ENCODE results near the gene ATG16L2. TPM values are rescaled to one million over a fixed set of nuclear protein-coding genes. Genes with fewer than 3 reads are reported as not detected.

Gene ATG16L2
- total and polyA plus RNA-seq, 9 of the 15 experiments (the other 6 are each of a cell fraction or from before 2014, with no cell fraction given), result 0.18 to 11.2 (median 6.2) TPM

DNA sequence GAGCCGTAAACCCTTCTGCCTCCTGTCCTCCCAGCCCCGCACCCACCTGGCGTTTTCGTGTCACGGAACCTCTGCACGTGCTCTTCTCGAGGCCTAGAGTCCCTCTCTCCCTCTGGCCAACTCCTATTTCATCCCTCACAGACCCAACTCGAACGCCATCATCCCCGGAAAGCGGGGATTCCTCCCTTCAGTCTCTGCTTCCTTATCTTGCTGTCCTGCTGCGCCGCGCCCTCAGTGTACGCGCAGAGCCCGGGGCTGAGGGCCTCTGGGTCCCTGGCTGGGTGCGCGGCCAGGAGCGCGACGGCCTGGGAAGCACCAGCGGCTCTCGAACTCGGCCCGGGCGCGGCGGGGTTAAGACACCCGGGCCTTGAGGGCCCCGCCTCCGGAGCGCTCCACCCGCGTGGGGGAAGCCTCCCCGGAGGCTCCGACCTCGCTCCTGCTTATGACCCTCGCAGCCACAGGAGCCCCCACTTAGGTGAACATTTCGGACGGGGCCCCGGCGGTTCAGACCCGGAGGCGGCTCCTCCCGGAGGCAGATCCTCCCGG is 398 bp upstream of the ATG16L2 start (continued):
- TF ChIP-seq, protein P1, sequence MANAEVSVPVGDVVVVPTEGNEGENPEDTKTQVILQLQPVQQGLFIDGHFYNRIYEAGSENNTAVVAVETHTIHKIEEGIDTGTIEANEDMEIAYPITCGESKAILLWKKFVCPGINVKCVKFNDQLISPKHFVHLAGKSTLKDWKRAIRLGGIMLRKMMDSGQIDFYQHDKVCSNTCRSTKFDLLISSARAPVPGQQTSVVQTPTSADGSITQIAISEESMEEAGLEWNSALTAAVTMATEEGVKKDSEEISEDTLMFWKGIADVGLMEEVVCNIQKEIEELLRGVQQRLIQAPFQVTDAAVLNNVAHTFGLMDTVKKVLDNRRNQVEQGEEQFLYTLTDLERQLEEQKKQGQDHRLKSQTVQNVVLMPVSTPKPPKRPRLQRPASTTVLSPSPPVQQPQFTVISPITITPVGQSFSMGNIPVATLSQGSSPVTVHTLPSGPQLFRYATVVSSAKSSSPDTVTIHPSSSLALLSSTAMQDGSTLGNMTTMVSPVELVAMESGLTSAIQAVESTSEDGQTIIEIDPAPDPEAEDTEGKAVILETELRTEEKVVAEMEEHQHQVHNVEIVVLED (CRISPR knock-in tag; IDR thresholded peaks at IDR 0.05), result no peak
- TF ChIP-seq NUFIP1 (IDR thresholded peaks at IDR 0.05; ENCODE audit: partially characterized antibody) (no peak), KLF1 (tag; IDR thresholded peaks at IDR 0.05) (no peak), SETDB1 (IDR thresholded peaks at IDR 0.05; ENCODE audit: low read length) (no peak), TCF7L2 (IDR thresholded peaks at IDR 0.05; ENCODE audit: low read depth, low read length) (peak; percentile 90), FOXJ3 (CRISPR knock-in tag; IDR thresholded peaks at IDR 0.05) (no peak), U2AF1 (optimal IDR thresholded peaks at IDR 0.05; ENCODE audit: low read depth, low read length) (no peak), SLC30A9 (CRISPR knock-in tag; IDR thresholded peaks at IDR 0.05) (no peak), TAF1 (IDR thresholded peaks at IDR 0.05; ENCODE audit: control insufficient read depth, extremely low read depth, insufficient read depth, low read length, severe bottlenecking) (no peak), KAT2B (IDR thresholded peaks at IDR 0.05; ENCODE audit: low read depth, low read length) (no peak), HNRNPK (IDR thresholded peaks at IDR 0.05; ENCODE audit: low read depth, low read length, poor library complexity, severe bottlenecking) (no peak), ZBTB17 (CRISPR knock-in tag; IDR thresholded peaks at IDR 0.05) (no peak), COPS2 (conservative IDR thresholded peaks at IDR 0.05) (no peak), JUNB (CRISPR knock-in tag; conservative IDR thresholded peaks at IDR 0.05) (no peak), HMG20A (CRISPR knock-in tag; conservative IDR thresholded peaks at IDR 0.05) (no peak), SP1 (CRISPR knock-in tag; IDR thresholded peaks at IDR 0.05) (peak; percentile 58), CC2D1A (IDR thresholded peaks at IDR 0.05) (no peak), SRSF9 (IDR thresholded peaks at IDR 0.05; ENCODE audit: borderline replicate concordance, low read depth, low read length) (no peak)
- TF ChIP-seq, protein P2, sequence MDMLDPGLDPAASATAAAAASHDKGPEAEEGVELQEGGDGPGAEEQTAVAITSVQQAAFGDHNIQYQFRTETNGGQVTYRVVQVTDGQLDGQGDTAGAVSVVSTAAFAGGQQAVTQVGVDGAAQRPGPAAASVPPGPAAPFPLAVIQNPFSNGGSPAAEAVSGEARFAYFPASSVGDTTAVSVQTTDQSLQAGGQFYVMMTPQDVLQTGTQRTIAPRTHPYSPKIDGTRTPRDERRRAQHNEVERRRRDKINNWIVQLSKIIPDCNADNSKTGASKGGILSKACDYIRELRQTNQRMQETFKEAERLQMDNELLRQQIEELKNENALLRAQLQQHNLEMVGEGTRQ (CRISPR knock-in tag; IDR thresholded peaks at IDR 0.05), result no peak
- TF ChIP-seq, protein P3, sequence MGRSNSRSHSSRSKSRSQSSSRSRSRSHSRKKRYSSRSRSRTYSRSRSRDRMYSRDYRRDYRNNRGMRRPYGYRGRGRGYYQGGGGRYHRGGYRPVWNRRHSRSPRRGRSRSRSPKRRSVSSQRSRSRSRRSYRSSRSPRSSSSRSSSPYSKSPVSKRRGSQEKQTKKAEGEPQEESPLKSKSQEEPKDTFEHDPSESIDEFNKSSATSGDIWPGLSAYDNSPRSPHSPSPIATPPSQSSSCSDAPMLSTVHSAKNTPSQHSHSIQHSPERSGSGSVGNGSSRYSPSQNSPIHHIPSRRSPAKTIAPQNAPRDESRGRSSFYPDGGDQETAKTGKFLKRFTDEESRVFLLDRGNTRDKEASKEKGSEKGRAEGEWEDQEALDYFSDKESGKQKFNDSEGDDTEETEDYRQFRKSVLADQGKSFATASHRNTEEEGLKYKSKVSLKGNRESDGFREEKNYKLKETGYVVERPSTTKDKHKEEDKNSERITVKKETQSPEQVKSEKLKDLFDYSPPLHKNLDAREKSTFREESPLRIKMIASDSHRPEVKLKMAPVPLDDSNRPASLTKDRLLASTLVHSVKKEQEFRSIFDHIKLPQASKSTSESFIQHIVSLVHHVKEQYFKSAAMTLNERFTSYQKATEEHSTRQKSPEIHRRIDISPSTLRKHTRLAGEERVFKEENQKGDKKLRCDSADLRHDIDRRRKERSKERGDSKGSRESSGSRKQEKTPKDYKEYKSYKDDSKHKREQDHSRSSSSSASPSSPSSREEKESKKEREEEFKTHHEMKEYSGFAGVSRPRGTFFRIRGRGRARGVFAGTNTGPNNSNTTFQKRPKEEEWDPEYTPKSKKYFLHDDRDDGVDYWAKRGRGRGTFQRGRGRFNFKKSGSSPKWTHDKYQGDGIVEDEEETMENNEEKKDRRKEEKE (IDR thresholded peaks at IDR 0.05; ENCODE audit: borderline replicate concordance in 1 of 2, control insufficient read depth in 1 of 2, low read depth in 2 of 2, low read length in 1 of 2), result peak in 1 of 2 experiments; percentile 93; a peak in 2 of 4 replicates
- TF ChIP-seq, protein P4, sequence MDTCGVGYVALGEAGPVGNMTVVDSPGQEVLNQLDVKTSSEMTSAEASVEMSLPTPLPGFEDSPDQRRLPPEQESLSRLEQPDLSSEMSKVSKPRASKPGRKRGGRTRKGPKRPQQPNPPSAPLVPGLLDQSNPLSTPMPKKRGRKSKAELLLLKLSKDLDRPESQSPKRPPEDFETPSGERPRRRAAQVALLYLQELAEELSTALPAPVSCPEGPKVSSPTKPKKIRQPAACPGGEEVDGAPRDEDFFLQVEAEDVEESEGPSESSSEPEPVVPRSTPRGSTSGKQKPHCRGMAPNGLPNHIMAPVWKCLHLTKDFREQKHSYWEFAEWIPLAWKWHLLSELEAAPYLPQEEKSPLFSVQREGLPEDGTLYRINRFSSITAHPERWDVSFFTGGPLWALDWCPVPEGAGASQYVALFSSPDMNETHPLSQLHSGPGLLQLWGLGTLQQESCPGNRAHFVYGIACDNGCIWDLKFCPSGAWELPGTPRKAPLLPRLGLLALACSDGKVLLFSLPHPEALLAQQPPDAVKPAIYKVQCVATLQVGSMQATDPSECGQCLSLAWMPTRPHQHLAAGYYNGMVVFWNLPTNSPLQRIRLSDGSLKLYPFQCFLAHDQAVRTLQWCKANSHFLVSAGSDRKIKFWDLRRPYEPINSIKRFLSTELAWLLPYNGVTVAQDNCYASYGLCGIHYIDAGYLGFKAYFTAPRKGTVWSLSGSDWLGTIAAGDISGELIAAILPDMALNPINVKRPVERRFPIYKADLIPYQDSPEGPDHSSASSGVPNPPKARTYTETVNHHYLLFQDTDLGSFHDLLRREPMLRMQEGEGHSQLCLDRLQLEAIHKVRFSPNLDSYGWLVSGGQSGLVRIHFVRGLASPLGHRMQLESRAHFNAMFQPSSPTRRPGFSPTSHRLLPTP (IDR thresholded peaks at IDR 0.05; ENCODE audit: borderline replicate concordance, extremely low read depth, insufficient read length), result no peak

All from K562 (cell line).